Common myeloid progenitor, CD34-positive (primary cell): ENCODE data around the gene MYO3A.

ENCODE experiments used
- CTCF ChIA-PET: fragments of 350-600 bp; sonication (Branson Sonifier 250); formaldehyde crosslinking; loops from one replicate; lab custom pipeline; 2021; ENCODE audit warnings: antibody characterized with exemption; lab: Charles Lee
- POLR2A ChIA-PET: fragments of 350-600 bp; sonication (Branson Sonifier 250); formaldehyde crosslinking; loops from one replicate; lab custom pipeline; 2021; ENCODE audit warnings: antibody characterized with exemption; lab: Charles Lee
- DNase-seq, 3 donors: peaks; one replicate each; pipeline versions ENCODE4 v3.0.0 to v3.0.0-alpha.2; 2013
- H3K27ac ChIP-seq, 2 experiments: 1 replicate in 1 of 2; 2 replicates in 1 of 2; pipeline ENCODE4 v1.7.0; 2013; ENCODE audit warnings: inconsistent platforms in 2 of 2, low read length in 2 of 2, mild to moderate bottlenecking in 2 of 2, low read depth in 1 of 2, moderate library complexity in 1 of 2; ENCODE audit not compliant: severe bottlenecking in 2 of 2, insufficient read depth in 1 of 2, poor library complexity in 1 of 2
- H3K27me3 ChIP-seq, 5 experiments: replicated peaks in 2 of 5; 1 replicate in 3 of 5; 2 replicates in 2 of 5; pipeline versions ENCODE4 v1.6.1 to v1.7.0; 2013; ENCODE audit warnings: low read length in 4 of 5, mild to moderate bottlenecking in 2 of 5, moderate library complexity in 2 of 5, inconsistent platforms in 1 of 5; ENCODE audit not compliant: insufficient read depth in 5 of 5, control insufficient read depth in 4 of 5
- H3K36me3 ChIP-seq, 4 experiments: 1 replicate in 2 of 4; 2 replicates in 2 of 4; pipeline versions ENCODE4 v1.6.1 to v1.7.0; 2013; ENCODE audit warnings: low read length in 3 of 4, control low read depth in 1 of 4, mild to moderate bottlenecking in 1 of 4; ENCODE audit not compliant: control insufficient read depth in 4 of 4, insufficient read depth in 4 of 4
- H3K4me1 ChIP-seq, 4 experiments: 1 replicate in 3 of 4; 2 replicates in 1 of 4; pipeline versions ENCODE4 v1.6.1 to v1.7.1; 2013; ENCODE audit warnings: low read length in 3 of 4, mild to moderate bottlenecking in 3 of 4, control low read depth in 1 of 4, inconsistent platforms in 1 of 4, moderate library complexity in 1 of 4; ENCODE audit not compliant: control insufficient read depth in 4 of 4, insufficient read depth in 4 of 4; ENCODE audit errors: control extremely low read depth in 1 of 4
- H3K4me3 ChIP-seq, 7 experiments: 1 replicate in 4 of 7; 2 replicates in 3 of 7; pipeline versions ENCODE4 v1.5.1 to v1.7.0; 2013; ENCODE audit warnings: mild to moderate bottlenecking in 7 of 7, low read length in 6 of 7, moderate library complexity in 6 of 7, inconsistent platforms in 2 of 7, low read depth in 2 of 7, control low read depth in 1 of 7; ENCODE audit not compliant: insufficient read depth in 4 of 7, control insufficient read depth in 1 of 7; ENCODE audit errors: extremely low read depth in 1 of 7
- H3K9me3 ChIP-seq, 5 experiments: 1 replicate in 4 of 5; 2 replicates in 1 of 5; pipeline versions ENCODE4 v1.6.1 to v1.7.1; 2013; ENCODE audit warnings: low read length in 4 of 5, mild to moderate bottlenecking in 2 of 5, inconsistent platforms in 1 of 5, low read depth in 1 of 5, moderate library complexity in 1 of 5; ENCODE audit not compliant: control insufficient read depth in 4 of 5, insufficient read depth in 2 of 5; ENCODE audit errors: control extremely low read depth in 1 of 5
- WGBS: methylation state at CpG from one replicate; pipeline ENCODE4 v1.1.5; 2013; ENCODE audit not compliant: insufficient coverage; 5-methylcytosine and 5-hydroxymethylcytosine counted together

MYO3A gene

GRCh38 chr10:26043469-26043868, 109.4 kb downstream of the MYO3A start:
- no peak overlapping the region for H3K4me3 ChIP-seq
- no peak overlapping the region for H3K27ac ChIP-seq
- H3K4me1 ChIP-seq = no peaks in the 10 kb centered on the region
- no peak for DNase-seq
- WGBS = 94% methylated on average over 2 of the region's 2 CpGs
- CTCF ChIA-PET = no interaction called here
- no peaks in the 10 kb centered on the region for H3K36me3 ChIP-seq
- H3K9me3 ChIP-seq = peaks cover 0 to 2% (median 0%) of the 10 kb centered on the region in 5 experiments
- POLR2A ChIA-PET = no interaction called here
- peaks cover 0 to 12% (median 0%) of the 10 kb centered on the region in 5 experiments for H3K27me3 ChIP-seq

GRCh38 chr10:26044141-26044749, 110.2 kb downstream of the MYO3A start:
- no peak overlapping the region for H3K27ac ChIP-seq
- H3K36me3 ChIP-seq = no peaks in the 10 kb centered on the region
- ChIA-PET POLR2A (no interaction called here), CTCF (interaction anchor here (1.2 kb wide), 1 partner anchor 10 kb away, joined by 3 read pairs; no protein-coding TSS in a partner anchor)
- 89% methylated on average over 3 of the region's 3 CpGs for WGBS
- no peak overlapping the region for H3K4me3 ChIP-seq
- peaks cover 0 to 2% (median 0%) of the 10 kb centered on the region in 5 experiments for H3K9me3 ChIP-seq
- no peak for DNase-seq
- no peaks in the 10 kb centered on the region for H3K4me1 ChIP-seq
- peaks cover 0 to 14% (median 0%) of the 10 kb centered on the region in 5 experiments for H3K27me3 ChIP-seq

- Histone ChIP-seq H3K27me3 (peaks cover 0 to 14% (median 2%) of the 10 kb centered on the region in 5 experiments), H3K4me1 (no peaks in the 10 kb centered on the region), H3K9me3 (peaks cover 0 to 2% (median 0%) of the 10 kb centered on the region in 5 experiments), H3K4me3 (no peak overlapping the region), H3K36me3 (no peaks in the 10 kb centered on the region), H3K27ac (no peak overlapping the region)
- POLR2A ChIA-PET = no interaction called here
- WGBS = 73% methylated on average over 5 of the region's 7 CpGs
- no peak for DNase-seq
- CTCF ChIA-PET = no interaction called here
Observed at GRCh38 chr10:26046073-26046700, 112.2 kb downstream of the MYO3A start.

- peaks cover 0 to 14% (median 3%) of the 10 kb centered on the region in 5 experiments for H3K27me3 ChIP-seq
- ChIA-PET POLR2A (no interaction called here), CTCF (no interaction called here)
- no peak overlapping the region for H3K4me3 ChIP-seq
- no peak for DNase-seq
- H3K9me3 ChIP-seq = no peaks in the 10 kb centered on the region
- H3K4me1 ChIP-seq = no peaks in the 10 kb centered on the region
- H3K27ac ChIP-seq = no peak overlapping the region
- no peaks in the 10 kb centered on the region for H3K36me3 ChIP-seq
- 92% methylated on average over 2 of the region's 2 CpGs for WGBS
Observed at GRCh38 chr10:26048756-26049155, 114.7 kb downstream of the MYO3A start.

GRCh38 chr10:26052326-26052725, 118.3 kb downstream of the MYO3A start:
- ChIA-PET CTCF (no interaction called here), POLR2A (no interaction called here)
- Histone ChIP-seq H3K9me3 (no peaks in the 10 kb centered on the region), H3K27me3 (peaks cover 0 to 8% (median 2%) of the 10 kb centered on the region in 5 experiments), H3K4me3 (no peak overlapping the region), H3K4me1 (no peaks in the 10 kb centered on the region), H3K27ac (no peak overlapping the region), H3K36me3 (no peaks in the 10 kb centered on the region)
- no CpG with 5 or more reads among the region's 4 CpGs for WGBS
- DNase-seq = no peak

GRCh38 chr10:26057466-26057865, 123.4 kb downstream of the MYO3A start:
- peaks cover 0 to 4% (median 0%) of the 10 kb centered on the region in 5 experiments for H3K27me3 ChIP-seq
- no peak overlapping the region for H3K27ac ChIP-seq
- H3K36me3 ChIP-seq = no peaks in the 10 kb centered on the region
- H3K4me1 ChIP-seq = no peaks in the 10 kb centered on the region
- DNase-seq = no peak
- ChIA-PET POLR2A (no interaction called here), CTCF (interaction anchor here (1.1 kb wide), 1 partner anchor 499 kb away, joined by 3 read pairs; no protein-coding TSS in a partner anchor)
- H3K4me3 ChIP-seq = no peak overlapping the region
- 100% methylated on average over 1 of the region's 1 CpG for WGBS
- peaks cover 0 to 1% (median 0%) of the 10 kb centered on the region in 5 experiments for H3K9me3 ChIP-seq

- POLR2A ChIA-PET = no interaction called here
- no peak for DNase-seq
- Histone ChIP-seq H3K27ac (no peak overlapping the region), H3K4me3 (no peak overlapping the region), H3K27me3 (peaks cover 0 to 3% (median 0%) of the 10 kb centered on the region in 5 experiments), H3K9me3 (peaks cover 0 to 1% (median 0%) of the 10 kb centered on the region in 5 experiments), H3K4me1 (no peaks in the 10 kb centered on the region), H3K36me3 (no peaks in the 10 kb centered on the region)
- CTCF ChIA-PET = no interaction called here
Observed at GRCh38 chr10:26064106-26064505, 130.1 kb downstream of the MYO3A start.
